ENCODE measurements around the gene SREK1IP1.

Gene SREK1IP1

GRCh38 chr5:64789457-64789856 lies 21.0 kb upstream of the SREK1IP1 start:
- H3K27ac ChIP-seq (ENCODE audit: low read length): no peak overlapping the region
- H3K36me3 ChIP-seq (ENCODE audit: control insufficient read depth in 1 of 2, insufficient read depth in 2 of 2, low read length in 2 of 2): peaks cover 0 to 20% of the 10 kb centered on the region in 2 donors
- no peaks in the 10 kb centered on the region for H3K9me3 ChIP-seq (ENCODE audit: control insufficient read depth in 1 of 2, low read length in 2 of 2)
- no peaks in the 10 kb centered on the region for H3K27me3 ChIP-seq (ENCODE audit: low read depth, low read length)
- no peak overlapping the region for H3K4me3 ChIP-seq (ENCODE audit: low read depth in 1 of 2, low read length in 2 of 2)
- no peaks in the 10 kb centered on the region for H3K4me1 ChIP-seq (ENCODE audit: control insufficient read depth in 1 of 2, insufficient read depth in 2 of 2, low read length in 2 of 2)

DNA sequence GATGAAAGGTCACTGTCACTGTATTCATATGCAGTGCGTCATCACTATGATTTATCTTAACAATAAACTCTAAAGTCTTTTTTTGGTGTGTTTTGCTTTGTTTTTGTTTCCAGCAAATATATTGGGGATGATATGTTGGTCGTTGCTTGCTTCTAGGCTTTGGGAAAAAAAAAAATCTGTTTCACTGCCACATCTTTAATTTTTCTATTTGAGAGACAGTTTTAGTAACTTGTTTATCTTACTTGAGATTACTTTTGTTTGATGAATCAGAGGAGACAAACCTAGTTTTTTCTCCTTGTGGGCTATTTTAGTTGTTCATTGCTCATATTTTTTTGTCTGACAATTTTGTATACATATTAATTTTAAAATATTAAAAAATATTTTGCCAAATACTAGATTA lies 19.7 kb upstream of the SREK1IP1 start:
- H3K27ac ChIP-seq (ENCODE audit: low read length): no peak overlapping the region
- H3K9me3 ChIP-seq (ENCODE audit: control insufficient read depth in 1 of 2, low read length in 2 of 2): no peaks in the 10 kb centered on the region
- no peaks in the 10 kb centered on the region for H3K27me3 ChIP-seq (ENCODE audit: low read depth, low read length)
- no peak overlapping the region for H3K4me3 ChIP-seq (ENCODE audit: low read depth in 1 of 2, low read length in 2 of 2)
- peaks cover 0 to 20% of the 10 kb centered on the region in 2 donors for H3K36me3 ChIP-seq (ENCODE audit: control insufficient read depth in 1 of 2, insufficient read depth in 2 of 2, low read length in 2 of 2)
- no peaks in the 10 kb centered on the region for H3K4me1 ChIP-seq (ENCODE audit: control insufficient read depth in 1 of 2, insufficient read depth in 2 of 2, low read length in 2 of 2)

- Histone ChIP-seq H3K27ac (ENCODE audit: low read length) (no peak overlapping the region), H3K36me3 (ENCODE audit: control insufficient read depth in 1 of 2, insufficient read depth in 2 of 2, low read length in 2 of 2) (peaks cover 0 to 20% of the 10 kb centered on the region in 2 donors), H3K4me3 (ENCODE audit: low read depth in 1 of 2, low read length in 2 of 2) (no peak overlapping the region), H3K27me3 (ENCODE audit: low read depth, low read length) (no peaks in the 10 kb centered on the region), H3K9me3 (ENCODE audit: control insufficient read depth in 1 of 2, low read length in 2 of 2) (no peaks in the 10 kb centered on the region), H3K4me1 (ENCODE audit: control insufficient read depth in 1 of 2, insufficient read depth in 2 of 2, low read length in 2 of 2) (no peaks in the 10 kb centered on the region)
Observed at GRCh38 chr5:64786372-64786771, 17.9 kb upstream of the SREK1IP1 start.

DNA sequence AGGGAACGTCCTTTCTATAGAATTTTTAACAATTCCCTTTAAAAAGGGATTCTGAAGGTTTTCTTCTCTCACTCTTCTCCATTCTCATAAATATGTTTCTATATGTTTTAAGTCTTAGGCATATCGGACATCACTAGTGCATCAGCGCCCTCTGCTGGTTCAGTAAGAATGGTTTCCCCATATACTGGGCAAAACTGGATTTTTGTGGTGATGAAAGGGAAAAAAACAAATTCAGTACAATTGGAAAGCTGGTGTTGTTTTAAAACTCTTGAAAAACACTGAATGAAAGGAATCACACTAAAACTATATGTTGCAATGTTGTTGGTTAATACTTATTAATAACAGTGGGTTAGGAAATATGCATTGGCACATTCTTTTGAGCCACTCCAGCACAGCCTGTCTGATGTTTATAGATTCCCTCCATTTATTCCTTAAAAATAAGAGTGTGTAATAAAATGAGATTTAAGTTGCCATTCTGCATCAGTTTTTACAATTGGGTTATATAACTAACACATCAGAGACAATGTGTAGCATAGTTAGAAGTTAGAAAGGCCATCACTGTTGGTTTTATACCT lies 16.0 kb upstream of the SREK1IP1 start:
- peaks cover 0 to 8% of the 10 kb centered on the region in 2 donors for H3K36me3 ChIP-seq (ENCODE audit: control insufficient read depth in 1 of 2, insufficient read depth in 2 of 2, low read length in 2 of 2)
- no peaks in the 10 kb centered on the region for H3K4me1 ChIP-seq (ENCODE audit: control insufficient read depth in 1 of 2, insufficient read depth in 2 of 2, low read length in 2 of 2)
- no peak overlapping the region for H3K27ac ChIP-seq (ENCODE audit: low read length)
- H3K4me3 ChIP-seq (ENCODE audit: low read depth in 1 of 2, low read length in 2 of 2): no peak overlapping the region
- no peaks in the 10 kb centered on the region for H3K27me3 ChIP-seq (ENCODE audit: low read depth, low read length)
- no peaks in the 10 kb centered on the region for H3K9me3 ChIP-seq (ENCODE audit: control insufficient read depth in 1 of 2, low read length in 2 of 2)

DNA sequence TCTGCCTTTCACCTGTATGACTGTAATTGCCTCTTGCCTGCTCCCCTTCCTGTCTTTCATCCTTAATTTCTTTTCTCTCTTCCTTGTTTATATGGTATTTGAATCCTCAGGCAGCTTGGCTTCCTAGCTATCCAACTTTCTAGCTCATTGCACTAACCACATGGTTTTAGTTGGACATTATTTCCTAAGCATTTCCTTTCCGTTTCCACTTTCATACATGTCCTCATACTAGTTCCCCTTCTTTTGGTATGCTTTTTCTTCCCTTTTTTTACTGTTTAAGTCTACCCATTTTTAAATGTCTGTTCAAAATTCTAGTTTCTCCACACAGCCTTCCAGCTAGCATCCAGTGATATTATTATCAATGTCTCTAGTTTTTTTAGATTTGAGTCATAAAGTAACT lies 6.8 kb upstream of the SREK1IP1 start:
- Histone ChIP-seq H3K4me1 (ENCODE audit: control insufficient read depth in 1 of 2, insufficient read depth in 2 of 2, low read length in 2 of 2) (peaks cover 4 to 9% of the 10 kb centered on the region in 2 donors), H3K4me3 (ENCODE audit: low read depth in 1 of 2, low read length in 2 of 2) (no peak overlapping the region), H3K27ac (ENCODE audit: low read length) (no peak overlapping the region), H3K27me3 (ENCODE audit: low read depth, low read length) (no peaks in the 10 kb centered on the region), H3K9me3 (ENCODE audit: control insufficient read depth in 1 of 2, low read length in 2 of 2) (no peaks in the 10 kb centered on the region), H3K36me3 (ENCODE audit: control insufficient read depth in 1 of 2, insufficient read depth in 2 of 2, low read length in 2 of 2) (peaks cover 0 to 16% of the 10 kb centered on the region in 2 donors)

DNA sequence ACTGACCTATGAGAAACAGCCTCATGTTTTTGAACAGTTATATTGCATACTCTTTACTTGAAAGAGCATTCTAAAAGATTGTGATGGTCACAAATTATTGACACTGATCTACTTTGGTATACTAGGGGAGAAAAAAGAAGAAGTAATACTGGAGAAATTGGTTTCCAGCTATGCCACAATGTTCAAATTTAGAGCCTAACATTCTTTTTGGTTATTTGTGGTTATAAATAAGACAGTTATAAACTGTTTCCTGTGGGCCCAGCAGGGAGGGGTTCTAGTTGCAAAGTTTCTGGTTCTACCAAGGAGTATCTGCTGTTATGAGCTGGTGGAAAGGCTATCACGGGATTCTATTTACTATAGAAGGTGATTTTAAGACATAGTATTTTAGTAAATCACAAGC lies 5.0 kb upstream of the SREK1IP1 start:
- Histone ChIP-seq H3K27me3 (ENCODE audit: low read depth, low read length) (no peaks in the 10 kb centered on the region), H3K27ac (ENCODE audit: low read length) (no peak overlapping the region), H3K36me3 (ENCODE audit: control insufficient read depth in 1 of 2, insufficient read depth in 2 of 2, low read length in 2 of 2) (peaks cover 0 to 16% of the 10 kb centered on the region in 2 donors), H3K9me3 (ENCODE audit: control insufficient read depth in 1 of 2, low read length in 2 of 2) (no peaks in the 10 kb centered on the region), H3K4me3 (ENCODE audit: low read depth in 1 of 2, low read length in 2 of 2) (no peak overlapping the region), H3K4me1 (ENCODE audit: control insufficient read depth in 1 of 2, insufficient read depth in 2 of 2, low read length in 2 of 2) (peaks cover 16 to 19% of the 10 kb centered on the region in 2 donors)

- peaks cover 0 to 16% of the 10 kb centered on the region in 2 donors for H3K36me3 ChIP-seq (ENCODE audit: control insufficient read depth in 1 of 2, insufficient read depth in 2 of 2, low read length in 2 of 2)
- no peak overlapping the region for H3K4me3 ChIP-seq (ENCODE audit: low read depth in 1 of 2, low read length in 2 of 2)
- H3K27me3 ChIP-seq (ENCODE audit: low read depth, low read length): no peaks in the 10 kb centered on the region
- no peak overlapping the region for H3K27ac ChIP-seq (ENCODE audit: low read length)
- H3K4me1 ChIP-seq (ENCODE audit: control insufficient read depth in 1 of 2, insufficient read depth in 2 of 2, low read length in 2 of 2): peaks cover 23 to 28% of the 10 kb centered on the region in 2 donors
- H3K9me3 ChIP-seq (ENCODE audit: control insufficient read depth in 1 of 2, low read length in 2 of 2): no peaks in the 10 kb centered on the region
Observed at GRCh38 chr5:64771736-64772135, 3.2 kb upstream of the SREK1IP1 start.

DNA sequence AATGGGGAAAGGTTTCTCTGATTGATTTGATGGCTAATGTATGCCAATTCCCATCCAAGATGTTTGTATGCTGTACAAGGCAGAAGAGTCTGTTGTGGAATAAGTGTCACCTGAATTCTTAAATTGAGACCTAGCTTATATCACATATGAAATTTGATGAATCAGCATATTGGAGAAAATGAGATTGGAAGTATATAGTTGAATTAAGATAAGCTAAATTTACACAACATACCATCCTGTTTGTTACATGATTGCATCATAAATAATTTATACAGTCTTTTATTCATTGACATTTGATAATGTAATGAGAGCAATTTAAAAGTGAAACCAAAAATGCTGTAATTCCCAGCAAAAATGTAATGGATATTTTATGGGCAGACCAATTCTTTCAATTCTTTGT lies 1.4 kb upstream of the SREK1IP1 start:
- Histone ChIP-seq H3K36me3 (ENCODE audit: control insufficient read depth in 1 of 2, insufficient read depth in 2 of 2, low read length in 2 of 2) (peaks cover 0 to 2% of the 10 kb centered on the region in 2 donors), H3K4me3 (ENCODE audit: low read depth in 1 of 2, low read length in 2 of 2) (peak overlapping the region; percentile 98 to 99), H3K27me3 (ENCODE audit: low read depth, low read length) (no peaks in the 10 kb centered on the region), H3K27ac (ENCODE audit: low read length) (no peak overlapping the region), H3K4me1 (ENCODE audit: control insufficient read depth in 1 of 2, insufficient read depth in 2 of 2, low read length in 2 of 2) (peaks cover 33 to 34% of the 10 kb centered on the region in 2 donors), H3K9me3 (ENCODE audit: control insufficient read depth in 1 of 2, low read length in 2 of 2) (no peaks in the 10 kb centered on the region)

GRCh38 chr5:64767959-64768357 lies 533 bp downstream of the SREK1IP1 start:
- Histone ChIP-seq H3K27me3 (ENCODE audit: low read depth, low read length) (no peaks in the 10 kb centered on the region), H3K4me3 (ENCODE audit: low read depth in 1 of 2, low read length in 2 of 2) (peak overlapping the region; percentile 98 to 99), H3K36me3 (ENCODE audit: control insufficient read depth in 1 of 2, insufficient read depth in 2 of 2, low read length in 2 of 2) (peaks cover 0 to 6% of the 10 kb centered on the region in 2 donors), H3K27ac (ENCODE audit: low read length) (peak overlapping the region; percentile 96), H3K9me3 (ENCODE audit: control insufficient read depth in 1 of 2, low read length in 2 of 2) (no peaks in the 10 kb centered on the region), H3K4me1 (ENCODE audit: control insufficient read depth in 1 of 2, insufficient read depth in 2 of 2, low read length in 2 of 2) (peaks cover 33 to 38% of the 10 kb centered on the region in 2 donors)

DNA sequence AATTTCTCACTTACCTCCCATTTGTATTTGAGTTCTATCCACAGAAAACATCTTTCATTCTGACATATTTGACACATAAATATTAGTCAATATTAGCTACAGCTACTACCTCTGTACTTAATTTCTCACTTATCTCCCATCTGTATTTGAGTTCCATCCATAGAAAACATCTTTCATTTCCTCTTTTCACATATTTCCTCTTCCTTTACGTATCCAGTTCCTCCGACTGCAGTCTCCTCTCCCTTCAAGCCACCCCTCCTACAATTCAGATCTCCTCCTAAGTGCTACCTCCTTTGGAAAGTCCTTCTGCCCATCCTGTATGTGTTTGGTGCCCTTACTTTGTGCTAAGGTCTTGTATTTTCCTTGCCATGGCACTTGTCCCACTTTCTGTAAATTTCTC lies 1.6 kb downstream of the SREK1IP1 start:
- Histone ChIP-seq H3K4me1 (ENCODE audit: control insufficient read depth in 1 of 2, insufficient read depth in 2 of 2, low read length in 2 of 2) (peaks cover 33 to 38% of the 10 kb centered on the region in 2 donors), H3K36me3 (ENCODE audit: control insufficient read depth in 1 of 2, insufficient read depth in 2 of 2, low read length in 2 of 2) (peaks cover 0 to 6% of the 10 kb centered on the region in 2 donors), H3K27ac (ENCODE audit: low read length) (no peak overlapping the region), H3K4me3 (ENCODE audit: low read depth in 1 of 2, low read length in 2 of 2) (peak overlapping the region; percentile 98 to 99), H3K9me3 (ENCODE audit: control insufficient read depth in 1 of 2, low read length in 2 of 2) (no peaks in the 10 kb centered on the region), H3K27me3 (ENCODE audit: low read depth, low read length) (no peaks in the 10 kb centered on the region)

- no peaks in the 10 kb centered on the region for H3K9me3 ChIP-seq (ENCODE audit: control insufficient read depth in 1 of 2, low read length in 2 of 2)
- no peaks in the 10 kb centered on the region for H3K27me3 ChIP-seq (ENCODE audit: low read depth, low read length)
- no peak overlapping the region for H3K4me3 ChIP-seq (ENCODE audit: low read depth in 1 of 2, low read length in 2 of 2)
- H3K36me3 ChIP-seq (ENCODE audit: control insufficient read depth in 1 of 2, insufficient read depth in 2 of 2, low read length in 2 of 2): peaks cover 6% of the 10 kb centered on the region in 2 donors
- H3K4me1 ChIP-seq (ENCODE audit: control insufficient read depth in 1 of 2, insufficient read depth in 2 of 2, low read length in 2 of 2): peaks cover 33 to 38% of the 10 kb centered on the region in 2 donors
- no peak overlapping the region for H3K27ac ChIP-seq (ENCODE audit: low read length)
Observed at GRCh38 chr5:64765804-64766504, 2.5 kb downstream of the SREK1IP1 start.
